Neural crest cell (in vitro differentiated cells): ENCODE measurements around the gene CD47. TPM values are rescaled to one million over a fixed set of nuclear protein-coding genes. Genes with fewer than 3 reads are reported as not detected.

Experiments used
- DNase-seq: peaks from one replicate; pipeline ENCODE4 v3.0.0; 2021; ENCODE audit warnings: low read depth, mixed read lengths, low spot score
- H3K27ac Mint-ChIP-seq: one replicate; pipeline ENCODE4 v1.8.0; 2021; ENCODE audit warnings: mild to moderate bottlenecking, mixed read lengths; ENCODE audit not compliant: unreplicated experiment
- H3K27me3 Mint-ChIP-seq: 2 replicates; pipeline ENCODE4 v1.8.0; 2021; ENCODE audit warnings: low read depth, mild to moderate bottlenecking, mixed read lengths
- H3K36me3 Mint-ChIP-seq: 2 replicates; pipeline ENCODE4 v1.8.0; 2021; ENCODE audit warnings: low read depth, mild to moderate bottlenecking, mixed read lengths
- H3K4me1 Mint-ChIP-seq: 2 replicates; pipeline ENCODE4 v1.8.0; 2021; ENCODE audit warnings: mixed read lengths
- H3K4me3 Mint-ChIP-seq: one replicate; pipeline ENCODE4 v1.8.0; 2021; ENCODE audit warnings: mild to moderate bottlenecking, mixed read lengths
- H3K9me3 Mint-ChIP-seq: 2 replicates; pipeline ENCODE4 v1.8.0; 2021; ENCODE audit warnings: mixed read lengths
- total RNA-seq: library from RNA; stranded (reverse); gene quantifications from 2 replicates; pipeline ENCODE4 v1.2.1, GENCODE V29; 2021
- TF ChIP-seq, protein P1 (sequence below): fragments of 200-600 bp; sonication (generic); conservative IDR thresholded peaks from 2 replicates; pipeline ENCODE4 v1.5.0; 2021; ENCODE audit warnings: antibody characterized with exemption, mild to moderate bottlenecking

The CD47 gene
- total RNA-seq, 1 donor from 2014 or later: 48.3 TPM

DNA sequence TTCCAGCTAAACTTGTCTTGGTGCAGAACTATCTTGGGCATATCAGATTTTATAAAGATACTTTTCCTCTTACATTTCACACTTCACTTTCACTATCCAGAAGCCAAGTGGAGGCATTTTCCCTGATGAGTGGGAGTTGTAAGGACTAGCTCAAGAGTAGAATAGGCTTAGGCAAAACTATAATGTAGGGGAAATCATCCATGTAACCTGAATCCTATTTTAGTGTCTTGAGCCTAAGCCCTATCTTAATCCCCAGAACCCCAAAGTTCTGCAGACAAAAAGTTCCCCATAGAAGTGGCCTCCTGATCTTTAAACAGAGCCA, 42.2 kb upstream of the CD47 start:
- H3K4me3 Mint-ChIP-seq: no peak overlapping the region
- no peak for DNase-seq
- TF ChIP-seq, protein P1, sequence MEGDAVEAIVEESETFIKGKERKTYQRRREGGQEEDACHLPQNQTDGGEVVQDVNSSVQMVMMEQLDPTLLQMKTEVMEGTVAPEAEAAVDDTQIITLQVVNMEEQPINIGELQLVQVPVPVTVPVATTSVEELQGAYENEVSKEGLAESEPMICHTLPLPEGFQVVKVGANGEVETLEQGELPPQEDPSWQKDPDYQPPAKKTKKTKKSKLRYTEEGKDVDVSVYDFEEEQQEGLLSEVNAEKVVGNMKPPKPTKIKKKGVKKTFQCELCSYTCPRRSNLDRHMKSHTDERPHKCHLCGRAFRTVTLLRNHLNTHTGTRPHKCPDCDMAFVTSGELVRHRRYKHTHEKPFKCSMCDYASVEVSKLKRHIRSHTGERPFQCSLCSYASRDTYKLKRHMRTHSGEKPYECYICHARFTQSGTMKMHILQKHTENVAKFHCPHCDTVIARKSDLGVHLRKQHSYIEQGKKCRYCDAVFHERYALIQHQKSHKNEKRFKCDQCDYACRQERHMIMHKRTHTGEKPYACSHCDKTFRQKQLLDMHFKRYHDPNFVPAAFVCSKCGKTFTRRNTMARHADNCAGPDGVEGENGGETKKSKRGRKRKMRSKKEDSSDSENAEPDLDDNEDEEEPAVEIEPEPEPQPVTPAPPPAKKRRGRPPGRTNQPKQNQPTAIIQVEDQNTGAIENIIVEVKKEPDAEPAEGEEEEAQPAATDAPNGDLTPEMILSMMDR: no peak
- no peaks in the 10 kb centered on the region for H3K36me3 Mint-ChIP-seq
- no peaks in the 10 kb centered on the region for H3K9me3 Mint-ChIP-seq
- no peak overlapping the region for H3K27ac Mint-ChIP-seq
- H3K27me3 Mint-ChIP-seq: no peaks in the 10 kb centered on the region
- H3K4me1 Mint-ChIP-seq: peaks cover 8% of the 10 kb centered on the region

DNA sequence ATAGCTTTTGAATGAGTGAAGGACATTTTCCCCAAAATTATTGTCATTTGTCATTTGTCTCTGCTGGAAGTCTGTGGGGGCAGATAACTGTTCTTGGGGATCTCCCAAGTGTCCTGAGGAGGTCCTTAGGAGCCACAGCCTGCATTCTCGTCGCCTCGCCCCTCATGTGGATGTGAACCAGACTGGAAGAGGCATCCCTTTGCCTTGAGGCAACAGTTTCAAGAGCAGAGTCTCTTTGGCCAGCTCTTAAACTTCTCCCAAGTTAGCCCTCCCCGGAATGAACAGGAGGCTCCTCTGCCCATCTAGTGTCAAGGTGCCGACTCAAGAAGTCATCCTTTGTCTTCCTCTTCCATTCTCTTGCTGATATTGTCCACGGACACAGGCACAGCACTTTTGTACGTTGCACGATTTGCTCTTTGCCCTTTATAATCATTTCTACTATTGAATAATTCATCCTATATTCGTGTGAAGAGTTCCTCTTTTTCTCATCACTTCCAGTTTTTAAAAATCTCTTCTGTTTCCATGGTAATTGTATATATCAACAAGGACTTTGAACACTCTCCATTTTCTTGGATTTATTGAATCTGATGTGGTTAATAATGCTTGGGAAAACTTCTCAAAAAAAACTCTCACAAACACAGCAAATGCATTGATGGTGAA, 40.8 kb upstream of the CD47 start:
- no peaks in the 10 kb centered on the region for H3K27me3 Mint-ChIP-seq
- no peaks in the 10 kb centered on the region for H3K9me3 Mint-ChIP-seq
- no peak overlapping the region for H3K4me3 Mint-ChIP-seq
- no peak for DNase-seq
- TF ChIP-seq, protein P1: no peak
- no peaks in the 10 kb centered on the region for H3K36me3 Mint-ChIP-seq
- H3K4me1 Mint-ChIP-seq: peaks cover 8% of the 10 kb centered on the region
- H3K27ac Mint-ChIP-seq: no peak overlapping the region

DNA sequence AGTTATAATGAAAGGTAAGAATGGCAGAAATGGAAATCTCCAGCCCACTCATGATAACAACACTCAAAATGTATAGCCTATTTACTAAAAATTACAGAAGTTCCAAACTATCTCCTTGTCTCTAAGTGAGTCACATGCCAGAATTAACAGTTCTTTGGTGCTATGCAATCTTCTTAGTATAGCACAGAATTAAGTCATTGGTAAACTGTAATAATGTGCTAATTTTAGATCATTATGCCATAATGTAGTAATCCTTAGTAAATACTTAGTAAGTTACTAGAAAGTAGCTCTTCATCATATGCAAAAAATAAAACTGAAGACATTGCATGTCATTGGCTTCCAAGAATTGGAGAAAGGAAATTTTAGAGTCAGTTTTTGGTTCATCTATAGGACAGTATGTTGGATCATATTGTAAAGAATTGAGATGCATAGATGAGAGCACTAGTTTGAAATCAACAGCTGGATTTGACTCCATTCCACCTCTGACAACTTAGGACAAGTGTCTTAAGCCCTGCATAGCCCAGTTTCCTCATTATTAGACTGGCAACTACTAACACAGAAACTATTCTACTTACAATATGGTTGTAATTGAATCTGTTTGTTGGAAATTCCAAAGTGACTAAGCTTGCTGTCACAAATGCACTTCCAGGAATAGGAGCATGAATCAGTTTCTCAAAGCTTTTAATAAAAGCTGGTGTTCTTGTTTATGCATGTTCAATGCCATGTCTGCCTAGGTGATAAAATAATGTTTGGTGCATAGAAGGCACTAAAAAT, 40.1 kb upstream of the CD47 start:
- no peaks in the 10 kb centered on the region for H3K9me3 Mint-ChIP-seq
- no peak for DNase-seq
- no peak overlapping the region for H3K27ac Mint-ChIP-seq

DNA sequence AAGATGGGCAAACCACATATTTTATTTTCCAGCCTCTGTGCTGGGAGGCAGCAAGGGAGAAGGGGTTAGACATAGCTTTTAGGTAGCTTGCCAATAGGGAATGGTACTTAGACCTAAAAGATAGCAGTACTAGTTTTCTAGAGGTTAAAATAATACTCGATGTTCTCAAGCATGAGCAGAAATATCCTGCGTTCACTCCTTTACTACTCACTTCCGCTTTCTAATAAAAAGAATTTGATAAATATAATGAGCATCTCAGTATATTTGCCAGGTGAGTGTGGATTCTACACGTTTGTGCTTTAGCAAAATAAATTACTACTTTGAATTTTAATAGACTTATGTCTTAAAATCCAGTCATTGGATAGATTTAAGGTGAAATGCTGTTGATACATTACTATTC, 39.4 kb upstream of the CD47 start:
- no peak overlapping the region for H3K27ac Mint-ChIP-seq

More for the DNA sequence above, 40.1 kb upstream of the CD47 start:
- peaks cover 11% of the 10 kb centered on the region for H3K4me1 Mint-ChIP-seq
- no peak overlapping the region for H3K4me3 Mint-ChIP-seq
- H3K36me3 Mint-ChIP-seq: no peaks in the 10 kb centered on the region
- TF ChIP-seq, protein P1: no peak
- no peaks in the 10 kb centered on the region for H3K27me3 Mint-ChIP-seq

DNA sequence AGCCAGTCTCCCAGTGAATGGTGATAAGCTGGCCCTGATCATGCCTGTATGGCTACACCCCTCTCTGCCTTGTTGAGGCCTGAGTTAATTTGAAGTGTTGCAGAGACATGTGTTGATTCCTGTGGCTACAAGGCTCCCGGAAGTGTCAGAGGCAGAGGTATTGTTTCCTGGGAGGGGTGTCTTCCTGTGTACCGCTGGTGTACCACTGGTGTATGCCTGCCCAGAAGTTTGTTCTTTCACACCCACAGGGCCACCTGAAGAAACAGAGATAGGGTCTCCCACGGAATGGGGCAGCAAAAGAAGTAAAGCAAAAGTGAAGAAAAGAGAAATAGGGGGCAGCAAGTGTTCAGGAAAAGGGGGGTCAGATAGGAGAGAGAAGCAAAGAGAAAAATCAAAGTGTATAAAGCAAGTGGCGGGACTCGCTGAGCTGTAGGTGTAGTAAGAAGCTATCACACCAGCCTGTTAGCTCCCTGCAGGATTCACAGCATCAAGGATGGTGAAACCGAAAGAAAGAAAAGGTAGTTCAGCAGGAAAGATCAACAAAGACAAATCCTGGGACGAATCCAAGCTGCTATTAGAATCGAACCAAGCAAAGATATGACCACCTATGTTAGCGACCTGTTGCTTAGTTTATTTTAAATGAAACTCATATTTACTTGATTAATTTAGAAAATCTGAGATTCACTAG, 36.6 kb upstream of the CD47 start:
- no peaks in the 10 kb centered on the region for H3K27me3 Mint-ChIP-seq
- TF ChIP-seq, protein P1: no peak
- no peak overlapping the region for H3K4me3 Mint-ChIP-seq
- DNase-seq: no peak
- no peaks in the 10 kb centered on the region for H3K36me3 Mint-ChIP-seq
- H3K9me3 Mint-ChIP-seq: peaks cover 2% of the 10 kb centered on the region
- no peak overlapping the region for H3K27ac Mint-ChIP-seq
- peaks cover 43% of the 10 kb centered on the region for H3K4me1 Mint-ChIP-seq

More for the DNA sequence above, 39.4 kb upstream of the CD47 start:
- no peaks in the 10 kb centered on the region for H3K27me3 Mint-ChIP-seq
- DNase-seq: no peak
- TF ChIP-seq, protein P1: no peak
- H3K4me1 Mint-ChIP-seq: peaks cover 18% of the 10 kb centered on the region
- H3K36me3 Mint-ChIP-seq: no peaks in the 10 kb centered on the region
- no peak overlapping the region for H3K4me3 Mint-ChIP-seq
- no peaks in the 10 kb centered on the region for H3K9me3 Mint-ChIP-seq
